Esophagus mucosa (tissue), 1 donor: ENCODE data around the gene EBF4. TPM values are rescaled to one million over a fixed set of nuclear protein-coding genes. Genes with fewer than 3 reads are reported as not detected.

Experiments
- ATAC-seq: fragments of 200-7000 bp; cut with Tn5 transposase; one replicate; pipeline ENCODE4 v1.9.1; 2020
- total RNA-seq: library from RNA; stranded (reverse); gene quantifications from one replicate; pipeline ENCODE4 v1.2.4, GENCODE V29; 2023
- donor health status: DM: yes; HTN: yes; CAD: no.

EBF4 gene
- total RNA-seq, 1 donor from 2014 or later, result 1.7 TPM

DNA sequence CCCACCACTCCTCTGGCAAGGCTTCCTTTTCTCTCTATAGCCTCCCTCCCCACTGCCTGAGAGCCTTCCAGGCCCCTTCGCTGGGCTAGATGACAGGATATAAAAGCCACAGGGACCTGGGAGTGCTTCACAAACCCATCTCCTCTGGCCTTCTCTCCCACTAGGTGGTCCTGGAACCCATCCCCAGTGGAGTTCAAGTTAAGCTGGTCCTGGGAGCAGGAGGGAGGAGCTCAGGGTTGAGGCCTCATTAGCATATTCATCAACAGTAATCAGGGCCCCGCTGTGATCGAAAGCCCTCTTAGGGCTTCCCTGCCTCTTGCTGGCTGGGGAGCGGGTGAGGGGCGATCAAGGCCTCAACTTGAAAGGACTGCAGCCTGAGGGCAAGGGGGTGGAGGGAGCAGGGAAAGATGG, 9.1 kb downstream of the EBF4 start:
- ATAC-seq, result no peak

DNA sequence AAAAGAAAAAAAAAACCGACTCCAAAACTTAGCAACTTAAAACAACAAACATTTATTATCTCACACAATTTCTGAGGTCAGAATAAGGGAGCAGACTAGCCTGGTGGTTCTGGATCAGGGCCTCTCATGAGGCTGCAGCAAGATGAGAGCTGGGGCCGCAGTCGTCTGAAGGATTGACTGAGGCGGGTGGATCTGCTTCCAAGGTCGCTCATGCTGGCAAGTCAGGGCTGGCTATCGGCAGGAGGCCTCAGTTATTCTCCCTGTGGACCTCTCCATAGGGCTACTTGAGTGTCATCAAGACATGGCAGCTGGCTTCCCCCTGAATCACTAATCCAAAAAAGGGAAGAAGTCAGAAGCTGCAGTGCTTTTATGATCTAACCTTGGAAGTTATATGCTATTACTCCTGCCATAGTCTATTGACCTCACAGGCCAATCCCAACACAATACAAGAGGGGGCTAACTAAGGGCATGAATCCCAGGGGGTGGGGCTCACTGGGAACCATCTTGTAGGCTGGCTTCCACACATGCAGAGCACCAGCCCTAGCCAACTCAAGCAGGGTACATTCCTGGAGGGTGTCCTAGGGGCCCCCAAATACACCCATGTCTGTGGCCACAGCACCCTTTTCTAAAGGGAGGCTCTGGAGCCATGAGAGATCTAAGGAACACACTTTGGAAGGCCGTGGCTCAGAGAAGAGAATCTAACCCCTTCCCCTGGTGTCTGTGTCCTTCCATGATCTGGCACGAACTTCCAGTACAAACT, 11.3 kb downstream of the EBF4 start:
- ATAC-seq, result no peak

DNA sequence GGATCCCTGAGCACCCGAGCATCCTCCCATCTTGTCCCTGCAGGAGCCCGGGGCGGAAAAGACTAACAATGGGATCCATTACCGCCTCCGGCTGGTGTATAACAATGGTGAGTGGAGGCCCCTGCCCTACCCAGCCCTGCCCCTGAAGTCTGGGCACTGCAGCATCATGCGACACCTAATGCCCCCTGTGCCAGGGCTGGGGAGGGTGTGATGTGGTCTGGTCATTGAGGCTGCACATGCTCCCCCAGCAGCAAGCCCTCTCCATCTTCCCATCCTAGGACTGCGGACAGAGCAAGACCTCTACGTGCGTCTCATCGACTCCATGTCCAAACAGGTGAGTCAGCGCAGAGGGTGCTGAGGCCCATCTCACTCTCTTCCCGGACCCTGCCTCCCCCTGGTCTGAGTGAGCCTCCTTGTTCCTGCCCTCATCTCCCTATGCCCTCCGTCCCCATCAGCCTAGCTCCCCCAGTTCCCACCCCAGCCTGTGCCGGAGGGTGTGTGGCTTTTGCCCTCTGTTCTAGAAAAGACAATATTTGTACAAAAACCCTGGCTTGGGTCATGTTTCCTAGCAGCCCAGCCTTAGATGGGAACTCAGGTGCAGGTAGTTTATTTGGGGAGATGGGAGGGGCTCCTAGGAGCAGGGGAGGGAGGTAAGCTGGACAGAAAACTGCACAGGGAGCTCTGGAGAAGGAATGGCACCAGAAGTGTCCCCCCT, 13.5 kb downstream of the EBF4 start:
- no peak for ATAC-seq

DNA sequence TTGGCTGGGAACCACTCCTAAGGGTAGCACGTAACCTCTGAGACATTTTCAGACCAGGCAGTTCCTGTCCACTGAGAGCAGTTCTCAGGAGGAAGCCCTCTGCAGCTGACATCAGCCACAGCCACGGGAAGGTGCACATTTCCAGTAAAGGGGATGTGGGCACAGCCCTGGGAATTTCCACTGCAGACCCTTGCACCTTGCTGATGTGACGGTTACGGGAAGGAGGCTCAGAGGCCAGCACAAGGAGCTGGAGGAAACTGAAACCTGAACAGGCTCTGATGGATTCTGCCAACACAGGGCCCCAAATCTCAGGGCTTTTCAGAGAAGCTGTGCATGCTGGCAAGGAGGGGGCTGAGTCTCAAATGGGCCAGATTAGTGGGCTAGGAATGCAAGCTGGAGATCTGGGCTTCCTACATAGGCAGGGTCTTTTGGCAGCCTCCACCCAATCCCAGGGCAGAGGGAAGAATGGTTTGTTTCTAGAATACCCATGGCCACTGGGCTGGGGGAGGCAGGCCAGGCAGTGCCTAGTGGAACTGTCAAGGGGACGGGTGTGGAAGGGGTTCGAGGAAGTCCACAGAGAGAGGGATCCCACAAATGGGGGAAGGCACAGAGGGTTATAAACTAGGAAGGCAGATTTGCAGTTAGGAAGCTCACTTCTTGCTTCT, 14.2 kb downstream of the EBF4 start:
- ATAC-seq, result no peak

DNA sequence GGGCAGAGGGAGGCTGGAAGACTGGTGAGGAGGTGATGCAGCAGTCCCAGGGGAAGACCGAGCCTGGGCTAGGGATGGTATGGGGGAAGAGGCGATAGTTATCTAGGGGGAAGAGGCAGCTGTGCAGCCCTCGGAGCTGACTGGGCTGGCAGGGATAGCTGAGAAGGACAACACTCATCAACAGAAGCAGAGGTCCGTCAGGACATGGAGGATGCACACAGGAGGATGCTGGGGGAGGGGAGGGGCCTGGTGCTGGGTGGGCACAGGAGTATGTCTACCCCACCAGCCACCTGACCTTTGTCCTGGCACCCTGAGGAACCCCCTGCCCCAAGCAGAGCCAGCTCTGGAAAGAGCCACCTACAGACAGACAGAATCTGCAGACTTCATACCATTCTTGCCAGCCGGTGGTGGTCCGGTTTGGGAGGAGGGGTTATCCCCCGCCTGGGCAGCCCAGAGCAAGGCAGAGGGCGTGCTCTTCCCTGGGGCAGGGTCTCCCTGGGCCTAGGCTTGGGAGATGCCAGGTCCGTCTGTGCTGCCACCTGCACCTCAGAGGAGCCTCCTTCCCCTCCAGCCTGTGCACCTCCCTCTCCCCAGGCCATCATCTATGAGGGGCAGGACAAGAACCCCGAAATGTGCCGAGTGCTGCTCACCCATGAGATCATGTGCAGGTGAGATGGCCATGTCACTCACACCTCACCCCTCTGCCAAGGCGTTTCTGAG, 14.9 kb downstream of the EBF4 start:
- ATAC-seq, result peak; percentile 17

DNA sequence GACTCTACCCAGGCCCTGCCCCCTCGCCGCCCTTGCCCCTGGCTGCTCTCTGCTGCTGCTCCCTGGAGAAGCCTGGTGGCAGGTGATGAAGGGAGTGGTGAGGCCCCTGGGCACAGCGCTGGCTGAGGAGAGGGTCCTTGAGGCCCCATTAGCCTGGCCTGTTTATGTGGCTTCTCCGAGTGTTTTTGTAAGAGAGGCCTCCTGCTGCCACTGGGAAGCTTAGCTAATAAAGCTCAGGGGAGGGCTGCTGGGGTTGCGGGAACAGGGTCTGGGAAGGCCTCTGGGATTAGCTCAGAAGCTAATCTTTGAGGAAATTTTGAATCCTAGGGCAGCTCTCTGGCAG, 15.5 kb downstream of the EBF4 start:
- ATAC-seq, result no peak

DNA sequence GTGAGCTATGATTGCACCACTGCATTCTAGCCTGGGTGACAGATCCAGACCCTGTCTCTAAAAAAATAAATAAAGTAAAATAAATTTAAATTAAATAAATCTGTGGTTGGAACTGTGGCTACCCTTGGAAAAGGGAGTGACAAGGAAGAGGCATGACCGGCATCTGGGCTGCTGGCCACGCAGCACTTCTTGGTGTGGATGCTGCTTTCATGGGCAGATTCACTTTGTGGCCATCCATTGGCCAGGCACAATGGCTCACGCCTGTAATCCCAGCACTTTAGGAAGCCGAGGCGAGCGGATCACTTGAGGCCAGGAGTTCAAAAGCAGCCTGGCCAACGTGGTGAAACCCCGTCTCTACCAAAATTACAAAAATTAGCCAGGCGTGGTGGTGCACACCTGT, 16.1 kb downstream of the EBF4 start:
- ATAC-seq, result no peak

DNA sequence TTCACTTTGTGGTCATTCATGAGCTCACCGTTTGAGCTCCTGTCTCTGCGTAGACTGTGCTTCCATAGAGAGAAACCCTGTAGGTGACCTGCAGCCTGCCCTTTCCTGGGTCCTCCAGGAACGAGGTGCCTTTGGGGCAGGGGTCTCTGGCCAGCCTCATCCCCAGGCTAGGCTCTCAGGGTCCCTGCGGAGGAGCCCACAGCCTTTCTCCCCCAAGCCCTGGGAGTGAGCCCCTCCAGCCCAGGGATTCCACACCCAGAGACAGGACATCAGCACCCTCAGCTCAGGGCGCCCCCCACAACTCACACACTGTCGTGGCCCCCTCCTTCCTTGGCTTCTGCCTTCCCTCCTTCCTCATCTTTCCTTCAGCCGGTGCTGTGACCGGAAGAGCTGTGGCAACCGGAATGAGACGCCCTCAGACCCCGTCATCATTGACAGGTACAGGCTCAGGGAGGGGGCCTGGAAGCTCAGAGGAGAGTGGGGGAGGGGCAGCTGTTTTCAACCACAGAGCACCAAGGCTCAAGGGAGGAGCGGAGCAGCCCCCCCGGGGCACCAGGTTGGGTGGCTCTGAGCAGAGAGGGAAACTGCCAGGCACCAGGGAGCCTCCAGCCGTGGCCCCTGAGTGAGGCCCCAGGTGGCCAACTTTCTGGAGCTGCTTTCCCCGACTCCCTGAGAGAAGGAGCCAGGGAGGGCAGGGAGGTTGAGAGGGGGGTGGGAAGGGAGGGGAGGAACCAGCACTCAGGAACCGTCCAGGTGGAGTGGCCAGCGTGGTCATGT, 16.8 kb downstream of the EBF4 start:
- no peak for ATAC-seq

DNA sequence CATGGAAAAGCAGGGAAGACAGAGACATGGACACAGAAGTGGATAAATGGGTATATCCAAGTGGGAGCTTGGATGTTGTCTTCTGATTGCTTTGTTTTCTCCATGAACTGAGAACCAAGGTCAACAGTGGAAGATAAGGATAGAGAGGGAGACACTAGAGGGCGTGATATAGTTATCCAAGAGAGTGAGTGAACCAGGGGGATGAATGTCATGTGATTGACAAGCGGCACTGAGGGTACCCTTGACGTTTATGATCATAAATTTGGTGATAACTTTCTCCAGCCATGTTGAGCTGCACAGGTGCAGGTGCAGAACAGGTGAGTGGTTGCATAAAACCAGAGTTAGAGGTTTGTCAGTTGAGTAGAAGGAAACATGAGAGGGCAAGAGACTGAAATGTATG, 20.7 kb downstream of the EBF4 start:
- ATAC-seq, result no peak

DNA sequence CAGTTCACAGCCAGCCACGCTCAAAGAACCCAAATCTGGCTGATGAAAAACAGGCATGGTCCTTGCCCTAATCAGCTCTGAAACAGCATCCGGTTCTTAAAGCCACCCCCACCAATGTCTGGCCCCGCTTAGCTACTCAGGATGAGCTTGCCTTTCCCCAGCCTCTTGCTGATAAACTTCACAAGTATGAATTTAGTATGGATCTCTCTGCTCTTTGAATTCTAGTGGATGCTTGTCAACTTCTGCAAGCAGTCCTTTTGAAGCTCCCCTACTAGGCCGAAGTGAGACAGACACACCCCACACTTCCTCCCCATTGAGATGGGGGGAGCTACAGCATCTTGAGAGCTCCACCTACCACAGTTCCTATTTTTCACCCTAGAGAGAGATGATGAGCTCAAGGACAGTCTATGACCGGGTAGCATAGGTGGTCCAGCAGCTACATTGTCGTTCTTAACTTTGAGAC, 36.7 kb downstream of the EBF4 start:
- no peak for ATAC-seq

DNA sequence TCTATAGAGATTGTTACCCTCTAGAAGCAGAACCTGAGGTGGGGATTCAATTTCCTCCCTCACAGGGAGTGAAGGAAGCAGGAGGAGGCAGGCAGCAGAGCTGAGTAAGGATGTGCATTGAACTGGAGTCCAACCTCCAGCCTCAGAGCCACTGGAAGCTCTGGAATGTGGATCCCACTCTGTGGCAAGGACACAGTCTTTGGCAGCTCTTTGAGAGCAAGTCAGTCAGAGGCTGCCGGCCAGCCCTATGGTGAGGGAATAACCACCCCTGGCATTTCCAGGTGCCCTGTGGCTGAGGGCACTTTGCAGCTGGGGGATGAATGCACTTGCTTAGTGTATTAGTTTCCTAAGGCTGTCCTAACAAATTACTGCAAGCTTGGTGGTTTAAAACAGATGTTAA, 37.2 kb downstream of the EBF4 start:
- no peak for ATAC-seq

DNA sequence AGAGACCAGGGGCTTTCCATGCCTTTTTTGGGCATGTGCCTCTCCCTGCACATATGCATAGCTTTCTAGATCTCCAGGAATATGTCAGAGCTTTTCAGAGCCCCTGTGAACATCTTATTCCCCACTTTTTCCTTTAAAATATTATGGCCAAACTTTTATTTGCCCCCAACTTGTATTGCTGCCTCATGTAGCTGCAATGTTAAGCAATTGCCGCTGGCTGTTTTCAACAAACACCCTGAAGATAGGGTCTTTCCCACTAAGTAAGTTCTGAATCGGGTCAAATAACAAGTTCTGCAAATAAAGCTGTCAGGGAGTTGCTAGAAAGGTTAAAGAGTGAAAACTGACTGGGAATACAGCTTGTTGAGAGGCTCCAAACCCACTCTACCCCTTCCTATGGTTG, 42.3 kb downstream of the EBF4 start:
- no peak for ATAC-seq

DNA sequence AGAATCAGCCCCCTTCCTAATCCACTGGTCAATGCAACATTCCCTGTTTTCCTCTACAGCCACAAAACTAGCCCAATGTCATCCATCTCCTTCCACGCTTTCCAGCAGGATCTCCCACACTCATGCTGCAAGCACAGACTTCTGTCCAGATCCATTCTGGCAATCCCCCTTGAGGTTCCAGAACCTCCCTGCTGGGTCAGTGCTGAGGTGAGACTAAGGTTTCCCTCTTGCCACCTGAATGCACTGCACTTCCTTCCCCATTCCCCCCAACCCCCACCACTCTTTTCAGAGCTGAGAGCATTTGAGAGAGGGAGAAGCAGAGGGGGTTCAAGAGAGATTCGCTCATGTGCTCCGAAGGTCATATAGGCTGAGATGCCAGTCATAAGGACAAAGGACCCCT, 43.9 kb downstream of the EBF4 start:
- no peak for ATAC-seq

DNA sequence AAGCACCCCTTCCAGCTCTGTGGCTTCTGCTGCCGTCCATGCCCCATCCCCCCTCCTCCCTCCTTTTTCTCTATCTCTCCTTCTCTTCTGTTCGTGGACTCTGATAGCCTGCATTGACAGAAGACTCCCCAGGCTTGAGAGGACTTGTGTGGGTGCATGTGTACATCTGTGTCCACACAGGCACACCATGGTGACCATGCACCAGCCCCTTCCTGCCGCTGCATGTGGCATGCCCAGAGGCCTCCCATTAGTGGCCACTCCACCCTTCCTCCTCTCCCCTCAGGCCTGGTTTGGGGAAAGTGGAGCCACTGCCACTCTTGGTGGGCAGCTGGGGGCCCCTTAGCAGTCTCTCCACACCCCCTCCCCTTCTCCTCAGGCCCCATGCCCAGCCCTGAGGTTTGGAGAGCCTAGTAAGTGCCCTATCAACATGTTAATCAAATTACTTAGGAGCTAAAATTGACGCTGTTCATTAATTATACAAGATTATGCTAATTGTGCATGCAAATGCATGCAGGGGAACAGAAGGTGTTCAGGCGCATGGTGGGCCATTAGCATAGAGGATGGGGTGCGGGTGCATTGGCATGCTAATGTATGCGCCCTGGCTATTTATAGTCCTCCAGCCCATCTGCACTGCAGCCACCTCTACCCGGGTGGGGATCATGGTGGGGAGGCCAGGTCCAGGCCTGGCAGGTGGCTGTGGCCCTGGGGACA, 45.9 kb downstream of the EBF4 start:
- ATAC-seq, result no peak

DNA sequence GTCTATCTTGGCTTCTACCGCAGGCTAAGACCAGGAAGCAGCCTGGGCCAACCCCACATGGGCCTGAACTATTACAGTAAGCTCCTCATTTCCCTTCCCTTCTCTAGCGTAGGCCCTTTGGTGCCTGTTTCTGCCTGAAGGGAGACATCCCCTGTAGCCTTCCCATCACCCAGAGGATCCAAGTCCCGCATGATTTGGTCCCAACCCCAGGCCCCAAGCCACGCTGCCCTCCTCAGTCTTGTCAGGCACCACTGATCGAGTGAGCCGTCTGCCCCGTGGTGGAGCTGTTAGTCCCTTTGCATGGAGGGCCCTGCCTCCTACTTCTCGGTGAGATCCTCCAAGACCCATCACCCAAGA, 46.4 kb downstream of the EBF4 start:
- ATAC-seq, result no peak

DNA sequence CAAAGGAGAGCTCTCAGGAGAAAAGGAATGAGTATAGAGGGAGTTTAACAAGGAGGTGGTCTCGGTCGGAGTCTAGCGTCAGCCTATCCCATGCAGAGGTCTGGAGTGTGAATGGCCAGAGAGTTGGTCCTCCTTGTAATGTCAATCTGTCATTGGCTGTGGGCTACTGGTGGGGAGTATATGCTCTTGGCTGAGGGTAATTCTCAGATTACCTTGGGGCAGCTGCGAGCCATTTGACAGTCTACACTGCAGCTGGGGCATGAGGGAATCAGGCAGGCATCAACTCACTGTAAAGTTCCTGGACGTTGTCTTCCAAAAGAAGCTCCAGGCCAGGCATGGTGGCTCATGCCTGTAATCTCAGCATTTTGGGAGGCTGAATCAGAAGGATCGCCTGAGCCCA, 48.1 kb downstream of the EBF4 start:
- no peak for ATAC-seq

DNA sequence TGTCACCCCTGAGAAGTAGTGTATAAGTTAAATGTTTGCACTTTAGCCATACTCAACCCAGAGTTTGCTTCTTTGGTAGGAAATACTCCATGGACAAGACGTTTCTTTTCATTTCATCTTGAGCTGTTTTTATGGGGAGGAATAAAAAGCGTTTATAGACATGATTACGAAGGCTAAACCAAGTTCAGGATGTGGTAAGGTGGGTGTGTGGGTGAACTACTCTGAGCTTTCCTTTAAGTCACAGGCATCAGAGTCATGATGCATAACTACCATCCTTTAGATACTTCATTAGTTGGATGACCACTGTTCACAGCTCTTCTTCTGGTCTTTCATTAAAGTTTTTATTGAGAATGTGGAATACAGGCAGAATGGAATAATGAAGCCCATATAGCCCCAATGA, 48.9 kb downstream of the EBF4 start:
- ATAC-seq, result no peak

DNA sequence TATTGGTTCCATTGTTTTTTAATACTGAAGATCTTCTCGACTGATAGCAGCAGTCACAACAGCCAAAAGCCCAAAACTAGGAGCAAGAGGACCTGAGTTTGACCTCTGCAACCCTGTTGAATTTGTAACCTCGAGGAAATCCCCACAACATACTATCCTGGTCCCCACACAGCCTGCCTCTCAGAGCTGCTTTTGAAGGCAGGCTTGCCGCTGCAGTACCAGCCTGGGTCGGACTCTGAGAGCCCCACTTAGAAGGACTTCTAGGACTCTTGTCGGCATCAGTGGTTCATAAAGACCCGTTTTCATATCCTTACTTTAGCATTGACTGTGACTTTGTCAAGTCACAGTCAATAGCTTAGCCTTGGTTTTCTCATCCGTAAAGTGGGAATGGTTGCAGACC, 49.3 kb downstream of the EBF4 start:
- ATAC-seq, result no peak

DNA sequence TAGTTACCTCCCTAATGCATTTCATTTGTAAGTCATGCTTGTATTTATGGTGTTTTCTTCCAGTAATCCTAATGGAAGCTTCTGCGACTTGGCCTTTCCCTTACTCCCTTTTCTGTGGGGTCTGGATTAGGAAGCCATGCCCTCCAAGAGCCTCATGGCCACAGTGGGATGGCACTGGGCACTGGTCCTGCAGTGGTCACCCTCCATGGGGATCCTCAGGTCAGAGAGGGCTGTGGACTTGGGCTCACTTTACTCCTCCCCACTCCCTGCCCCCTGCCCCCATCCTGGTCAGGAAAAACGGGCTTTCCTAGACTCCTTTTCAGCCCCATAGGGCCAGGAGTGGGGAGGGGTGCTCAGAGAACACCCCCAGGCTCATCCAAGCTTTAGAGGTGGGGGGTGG, 49.9 kb downstream of the EBF4 start:
- no peak for ATAC-seq

DNA sequence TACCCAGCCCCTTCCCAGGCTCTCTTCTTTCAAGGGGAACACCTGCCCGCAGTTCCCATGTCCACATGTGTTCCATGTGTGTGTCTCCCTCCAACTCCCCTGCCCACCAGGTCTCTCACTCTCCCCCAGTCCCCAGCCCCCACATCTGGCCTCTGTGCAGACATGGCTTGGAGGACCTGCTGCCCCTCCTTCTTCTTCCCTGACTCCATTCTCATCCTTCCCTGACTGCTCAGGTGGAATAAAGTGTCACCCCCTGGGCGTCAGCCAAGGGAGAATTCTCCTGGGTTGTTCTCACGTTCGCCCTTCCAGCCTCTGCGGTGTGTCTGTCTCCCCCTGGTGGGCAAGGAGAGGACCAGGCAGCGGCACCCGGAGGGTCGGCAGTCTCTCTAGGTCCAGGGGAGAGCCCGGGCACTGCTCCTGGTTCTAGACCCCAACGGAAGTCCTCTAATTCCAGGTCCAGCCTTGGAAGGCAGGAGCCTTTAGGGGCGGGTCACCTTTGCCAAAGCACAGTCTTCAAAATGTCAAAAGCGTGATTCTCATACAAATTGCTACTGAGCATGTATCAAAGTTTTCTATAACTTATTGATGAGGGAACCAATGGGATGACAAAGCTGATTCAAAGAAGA, 50.5 kb downstream of the EBF4 start:
- peak; percentile 54 for ATAC-seq
